Measurements from ENCODE around the gene CPNE7. TPM values are rescaled to one million over a fixed set of nuclear protein-coding genes. Genes with fewer than 3 reads are reported as not detected.
A peak's percentile ranks its signal among the peaks of the same experiment; 100 is the strongest.

Gene CPNE7
- total and polyA plus RNA-seq, 2 donors (not counting 1 experiment from before 2014, with no cell fraction given): 0.51 to 0.76 TPM

DNA sequence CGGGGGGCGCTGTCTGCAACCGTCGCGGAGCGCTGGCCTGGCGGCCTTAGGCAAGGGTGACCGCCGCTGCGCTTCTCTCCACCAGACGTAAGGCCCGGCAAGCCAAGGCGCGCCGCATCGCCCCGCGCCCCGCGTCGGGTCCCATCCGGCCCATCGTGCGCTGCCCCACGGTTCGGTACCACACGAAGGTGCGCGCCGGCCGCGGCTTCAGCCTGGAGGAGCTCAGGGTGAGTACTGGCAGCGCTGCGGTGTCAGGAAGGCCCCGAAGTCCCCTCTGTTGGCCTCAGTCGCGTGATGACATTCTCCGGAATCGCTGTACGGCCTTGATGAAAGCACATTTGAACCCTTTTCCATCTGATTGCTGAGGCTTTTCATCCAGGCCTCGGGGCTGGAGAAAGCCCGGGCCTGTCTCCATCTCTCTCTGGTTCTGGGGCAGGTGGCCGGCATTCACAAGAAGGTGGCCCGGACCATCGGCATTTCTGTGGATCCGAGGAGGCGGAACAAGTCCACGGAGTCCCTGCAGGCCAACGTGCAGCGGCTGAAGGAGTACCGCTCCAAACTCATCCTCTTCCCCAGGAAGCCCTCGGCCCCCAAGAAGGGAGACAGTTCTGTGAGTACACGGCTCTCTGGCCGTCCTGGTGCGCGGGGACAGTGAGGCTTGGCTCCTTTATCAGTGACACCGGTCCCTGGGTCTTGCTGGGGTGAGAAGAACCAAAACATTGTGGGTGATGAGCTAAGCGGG lies 14.2 kb upstream of the CPNE7 start:
- Histone ChIP-seq H2AFZ (ENCODE audit: insufficient read depth, low read depth, low read length, poor library complexity, severe bottlenecking) (peak overlapping the region; percentile 94), H3K27me3 (replicated peaks in 1 of 4; ENCODE audit: control extremely low read depth in 1 of 4, control insufficient read depth in 3 of 4, insufficient read depth in 4 of 4, low read length in 3 of 4) (no peaks in the 10 kb centered on the region), H3K27ac (ENCODE audit: low read length in 2 of 2) (peak overlapping the region in 1 of 2 donors; percentile 91), H4K20me1 (ENCODE audit: control insufficient read depth, insufficient read depth, low read length, poor library complexity, severe bottlenecking) (peaks cover 58% of the 10 kb centered on the region), H3K9ac (ENCODE audit: low read length) (peak overlapping the region; percentile 98), H3K4me3 (ENCODE audit: control extremely low read depth in 1 of 5, extremely low read depth in 1 of 5, insufficient read depth in 1 of 5, low read depth in 2 of 5, low read length in 4 of 5) (peak overlapping the region; percentile 6 to 99 (median 92)), H3K9me3 (ENCODE audit: control extremely low read depth in 1 of 3, control insufficient read depth in 2 of 3, insufficient read depth in 1 of 3, low read length in 2 of 3) (no peaks in the 10 kb centered on the region), H3K36me3 (replicated peaks in 1 of 2; ENCODE audit: control extremely low read depth in 1 of 2, control insufficient read depth in 1 of 2, extremely low read depth in 1 of 2, insufficient read depth in 2 of 2, low read length in 1 of 2) (peaks cover 4 to 40% of the 10 kb centered on the region in 2 experiments), H3K4me2 (replicated peaks; ENCODE audit: low read depth, low read length, poor library complexity, severe bottlenecking) (peak overlapping the region; percentile 96), H3K4me1 (ENCODE audit: control insufficient read depth in 2 of 2, insufficient read depth in 2 of 2, low read length in 2 of 2) (peaks cover 42 to 49% of the 10 kb centered on the region in 2 donors), H3K79me2 (ENCODE audit: control insufficient read depth, insufficient read depth, low read length) (peaks cover 28% of the 10 kb centered on the region)
- Mint-ChIP-seq H3K27me3 (no peaks in the 10 kb centered on the region), H3K9me3 (ENCODE audit: insufficient read depth) (no peaks in the 10 kb centered on the region), H3K4me1 (peaks cover 51% of the 10 kb centered on the region), H3K27ac (peak overlapping the region; percentile 84), H3K4me3 (peak overlapping the region; percentile 92)
- ChIA-PET POLR2A (no interaction called here), CTCF (no interaction called here)
- no peak for DNase-seq
- WGBS (ENCODE audit: insufficient coverage): 5% methylated on average over 58 of the region's 58 CpGs
- intact Hi-C loops (cut with micrococcal nuclease): loop anchor here (5.0 to 10.0 kb wide), 2 partner anchors 126 to 877 kb away; partner anchors contain the start of genes CDK10 and SNAI3
- TF ChIP-seq, protein P1, sequence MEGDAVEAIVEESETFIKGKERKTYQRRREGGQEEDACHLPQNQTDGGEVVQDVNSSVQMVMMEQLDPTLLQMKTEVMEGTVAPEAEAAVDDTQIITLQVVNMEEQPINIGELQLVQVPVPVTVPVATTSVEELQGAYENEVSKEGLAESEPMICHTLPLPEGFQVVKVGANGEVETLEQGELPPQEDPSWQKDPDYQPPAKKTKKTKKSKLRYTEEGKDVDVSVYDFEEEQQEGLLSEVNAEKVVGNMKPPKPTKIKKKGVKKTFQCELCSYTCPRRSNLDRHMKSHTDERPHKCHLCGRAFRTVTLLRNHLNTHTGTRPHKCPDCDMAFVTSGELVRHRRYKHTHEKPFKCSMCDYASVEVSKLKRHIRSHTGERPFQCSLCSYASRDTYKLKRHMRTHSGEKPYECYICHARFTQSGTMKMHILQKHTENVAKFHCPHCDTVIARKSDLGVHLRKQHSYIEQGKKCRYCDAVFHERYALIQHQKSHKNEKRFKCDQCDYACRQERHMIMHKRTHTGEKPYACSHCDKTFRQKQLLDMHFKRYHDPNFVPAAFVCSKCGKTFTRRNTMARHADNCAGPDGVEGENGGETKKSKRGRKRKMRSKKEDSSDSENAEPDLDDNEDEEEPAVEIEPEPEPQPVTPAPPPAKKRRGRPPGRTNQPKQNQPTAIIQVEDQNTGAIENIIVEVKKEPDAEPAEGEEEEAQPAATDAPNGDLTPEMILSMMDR (IDR thresholded peaks at IDR 0.05): no peak
- no peak for TF ChIP-seq EZH2 (IDR thresholded peaks at IDR 0.05; ENCODE audit: borderline replicate concordance, insufficient read depth, low read depth, low read length, poor library complexity, severe bottlenecking)
- no peak for ATAC-seq (ENCODE audit: low read depth)

All from B cell (primary cell).